Superior temporal gyrus (tissue), 1 donor: Measurements from ENCODE around the gene NFYC.

Experiments
- DNase-seq: peaks from one replicate; pipeline ENCODE4 v3.0.0-alpha.2; 2016; ENCODE audit errors: extremely low spot score

The NFYC gene

GRCh38 chr1:40739455-40740008 lies 48.0 kb downstream of the NFYC start:
- DNase-seq: no peak

GRCh38 chr1:40740039-40740996 lies 48.8 kb downstream of the NFYC start:
- DNase-seq: no peak

GRCh38 chr1:40740997-40741736 lies 49.7 kb downstream of the NFYC start:
- no peak for DNase-seq

- DNase-seq: no peak
Measured at GRCh38 chr1:40742363-40743061, 51.0 kb downstream of the NFYC start.

- no peak for DNase-seq
Measured at GRCh38 chr1:40743452-40743851, 51.9 kb downstream of the NFYC start.

GRCh38 chr1:40743860-40744259 lies 52.4 kb downstream of the NFYC start:
- DNase-seq: no peak

- no peak for DNase-seq
Measured at GRCh38 chr1:40745176-40745575, 53.7 kb downstream of the NFYC start.

- no peak for DNase-seq
Measured at GRCh38 chr1:40746344-40747090, 55.0 kb downstream of the NFYC start.

GRCh38 chr1:40748841-40749718 lies 57.6 kb downstream of the NFYC start:
- DNase-seq: no peak

GRCh38 chr1:40749817-40750216 lies 58.3 kb downstream of the NFYC start:
- DNase-seq: no peak

- no peak for DNase-seq
Measured at GRCh38 chr1:40750451-40750908, 59.0 kb downstream of the NFYC start.

- DNase-seq: no peak
Measured at GRCh38 chr1:40751802-40752201, 60.3 kb downstream of the NFYC start.

- DNase-seq: no peak
Measured at GRCh38 chr1:40753142-40753882, 61.8 kb downstream of the NFYC start.

- no peak for DNase-seq
Measured at GRCh38 chr1:40754201-40754600, 62.7 kb downstream of the NFYC start.

- no peak for DNase-seq
Measured at GRCh38 chr1:40755067-40755466, 63.6 kb downstream of the NFYC start.

GRCh38 chr1:40756523-40756922 lies 65.0 kb downstream of the NFYC start:
- no peak for DNase-seq

- DNase-seq: no peak
Measured at GRCh38 chr1:40757084-40757483, 65.6 kb downstream of the NFYC start.

GRCh38 chr1:40758004-40758403 lies 66.5 kb downstream of the NFYC start:
- no peak for DNase-seq

- DNase-seq: no peak
Measured at GRCh38 chr1:40758578-40759343, 67.3 kb downstream of the NFYC start.
